AG08395 (cell line): ENCODE measurements around the gene GSTT2B.
A peak's percentile ranks its signal among the peaks of the same experiment; 100 is the strongest.
"Not testable (repeated sequence)": the region's sequence is repeated elsewhere in the genome, so short reads cannot be mapped to it uniquely, and the experiment has no call there.

Experiments used
- DNase-seq: peaks from one replicate; pipeline ENCODE4 v3.0.0; 2012; ENCODE audit warnings: mixed read lengths, low spot score

GSTT2B gene

GRCh38 chr22:23984430-23984829 lies 23.4 kb upstream of the GSTT2B start:
- DNase-seq: no peak

- DNase-seq: not testable (repeated sequence)
Observed at GRCh38 chr22:23980567-23980966, 19.6 kb upstream of the GSTT2B start.

- not testable (repeated sequence) for DNase-seq
Observed at GRCh38 chr22:23979557-23980240, 18.7 kb upstream of the GSTT2B start, which contains the start of gene GSTT2. Gene GSTT2, plus strand, starts transcription at chr22:23980134.

GRCh38 chr22:23977304-23977703 lies 16.3 kb upstream of the GSTT2B start:
- not testable (repeated sequence) for DNase-seq

- DNase-seq: not testable (repeated sequence)
Observed at GRCh38 chr22:23974836-23975352, 13.9 kb upstream of the GSTT2B start.

GRCh38 chr22:23974345-23974744 lies 13.3 kb upstream of the GSTT2B start, which contains the start of gene DDT:
Gene DDT, minus strand, starts transcription at chr22:23974441. Its CDS starts 27 bp downstream, at chr22:23974414.
- not testable (repeated sequence) for DNase-seq

- DNase-seq: not testable (repeated sequence)
Observed at GRCh38 chr22:23971927-23972326, 10.9 kb upstream of the GSTT2B start.

GRCh38 chr22:23970816-23971486 lies 10.0 kb upstream of the GSTT2B start:
- no peak for DNase-seq

- no peak for DNase-seq
Observed at GRCh38 chr22:23970201-23970641, 9.2 kb upstream of the GSTT2B start.

GRCh38 chr22:23969071-23969470 lies 8.1 kb upstream of the GSTT2B start:
- DNase-seq: no peak

- not testable (repeated sequence) for DNase-seq
Observed at GRCh38 chr22:23966568-23966967, 5.6 kb upstream of the GSTT2B start, which contains the start of gene DDTL. Gene DDTL, plus strand, starts transcription at chr22:23966888. Its CDS starts 27 bp downstream, at chr22:23966915.

GRCh38 chr22:23966094-23966493 lies 5.1 kb upstream of the GSTT2B start:
- not testable (repeated sequence) for DNase-seq

GRCh38 chr22:23956301-23956900 lies 4.6 kb downstream of the GSTT2B start:
- DNase-seq: peak; percentile 53

GRCh38 chr22:23955886-23956285 lies 5.1 kb downstream of the GSTT2B start:
- DNase-seq: not testable (repeated sequence)

GRCh38 chr22:23954991-23955305 lies 6.0 kb downstream of the GSTT2B start:
- not testable (repeated sequence) for DNase-seq

GRCh38 chr22:23954193-23954990 lies 6.6 kb downstream of the GSTT2B start:
- DNase-seq: not testable (repeated sequence)

GRCh38 chr22:23953485-23953884 lies 7.5 kb downstream of the GSTT2B start:
- DNase-seq: not testable (repeated sequence)

- not testable (repeated sequence) for DNase-seq
Observed at GRCh38 chr22:23952794-23953405, 8.1 kb downstream of the GSTT2B start.

- DNase-seq: not testable (repeated sequence)
Observed at GRCh38 chr22:23951383-23951782, 9.6 kb downstream of the GSTT2B start.

GRCh38 chr22:23949764-23950163 lies 11.2 kb downstream of the GSTT2B start:
- DNase-seq: not testable (repeated sequence)

- not testable (repeated sequence) for DNase-seq
Observed at GRCh38 chr22:23947391-23947790, 13.6 kb downstream of the GSTT2B start.
